Measurements from ENCODE around the gene IL4R.

Gene IL4R

GRCh38 chr16:27385398-27385797, 71.6 kb downstream of the IL4R start:
- H4K20me1 ChIP-seq (ENCODE audit: control insufficient read depth, insufficient read depth, low read depth, low read length): no peaks in the 10 kb centered on the region
- peaks cover 8% of the 10 kb centered on the region for H3K27me3 ChIP-seq (ENCODE audit: control insufficient read depth, low read length)
- no peaks in the 10 kb centered on the region for H3K9me2 ChIP-seq (replicated peaks; ENCODE audit: control insufficient read depth, low read length)
- no peaks in the 10 kb centered on the region for H3K79me2 ChIP-seq (ENCODE audit: control insufficient read depth, low read length)
- H3K36me3 ChIP-seq (ENCODE audit: control insufficient read depth, low read length): no peaks in the 10 kb centered on the region
- no peak overlapping the region for H3K27ac ChIP-seq (ENCODE audit: low read depth, low read length)
- 0 out of 2 replicates have a peak, but pooled peaks cover 3% of the 10 kb centered on the region for H3F3A ChIP-seq (ENCODE audit: control insufficient read depth, insufficient read depth)
- no peak overlapping the region for H3K4me2 ChIP-seq (ENCODE audit: low read length)
- no peak overlapping the region for H3K4me3 ChIP-seq (ENCODE audit: low read length)
- peaks cover 21% of the 10 kb centered on the region for H3K9me3 ChIP-seq (ENCODE audit: control insufficient read depth, insufficient read depth, low read length)
- no peak for TF ChIP-seq CTCF (IDR thresholded peaks at IDR 0.05; ENCODE audit: low read depth, low read length, poor library complexity, severe bottlenecking)
- no peak for TF ChIP-seq EZH2phosphoT487 (IDR thresholded peaks at IDR 0.05; ENCODE audit: borderline replicate concordance, low read length)
- peaks cover 26% of the 10 kb centered on the region for H3K4me1 ChIP-seq (ENCODE audit: control insufficient read depth, low read length)

- Histone ChIP-seq H3K4me3 (ENCODE audit: low read length) (no peak overlapping the region), H3K36me3 (ENCODE audit: control insufficient read depth, low read length) (no peaks in the 10 kb centered on the region), H3K4me1 (ENCODE audit: control insufficient read depth, low read length) (peaks cover 21% of the 10 kb centered on the region), H3K4me2 (ENCODE audit: low read length) (no peak overlapping the region), H4K20me1 (ENCODE audit: control insufficient read depth, insufficient read depth, low read depth, low read length) (no peaks in the 10 kb centered on the region), H3F3A (ENCODE audit: control insufficient read depth, insufficient read depth) (0 out of 2 replicates have a peak, but pooled peaks cover 3% of the 10 kb centered on the region), H3K79me2 (ENCODE audit: control insufficient read depth, low read length) (no peaks in the 10 kb centered on the region), H3K27ac (ENCODE audit: low read depth, low read length) (no peak overlapping the region), H3K9me2 (replicated peaks; ENCODE audit: control insufficient read depth, low read length) (no peaks in the 10 kb centered on the region), H3K27me3 (ENCODE audit: control insufficient read depth, low read length) (peaks cover 8% of the 10 kb centered on the region), H3K9me3 (ENCODE audit: control insufficient read depth, insufficient read depth, low read length) (peaks cover 22% of the 10 kb centered on the region)
- no peak for TF ChIP-seq CTCF (IDR thresholded peaks at IDR 0.05; ENCODE audit: low read depth, low read length, poor library complexity, severe bottlenecking)
- no peak for TF ChIP-seq EZH2phosphoT487 (IDR thresholded peaks at IDR 0.05; ENCODE audit: borderline replicate concordance, low read length)
Observed at GRCh38 chr16:27386674-27387073, 72.9 kb downstream of the IL4R start.

GRCh38 chr16:27387724-27388123, 74.0 kb downstream of the IL4R start:
- Histone ChIP-seq H3K27ac (ENCODE audit: low read depth, low read length) (no peak overlapping the region), H3K27me3 (ENCODE audit: control insufficient read depth, low read length) (peaks cover 8% of the 10 kb centered on the region), H3K79me2 (ENCODE audit: control insufficient read depth, low read length) (no peaks in the 10 kb centered on the region), H3F3A (ENCODE audit: control insufficient read depth, insufficient read depth) (0 out of 2 replicates have a peak, but pooled peaks cover 3% of the 10 kb centered on the region), H3K36me3 (ENCODE audit: control insufficient read depth, low read length) (no peaks in the 10 kb centered on the region), H4K20me1 (ENCODE audit: control insufficient read depth, insufficient read depth, low read depth, low read length) (no peaks in the 10 kb centered on the region), H3K4me3 (ENCODE audit: low read length) (no peak overlapping the region), H3K4me2 (ENCODE audit: low read length) (no peak overlapping the region), H3K4me1 (ENCODE audit: control insufficient read depth, low read length) (peaks cover 13% of the 10 kb centered on the region), H3K9me2 (replicated peaks; ENCODE audit: control insufficient read depth, low read length) (no peaks in the 10 kb centered on the region), H3K9me3 (ENCODE audit: control insufficient read depth, insufficient read depth, low read length) (peaks cover 27% of the 10 kb centered on the region)
- no peak for TF ChIP-seq CTCF (IDR thresholded peaks at IDR 0.05; ENCODE audit: low read depth, low read length, poor library complexity, severe bottlenecking)
- no peak for TF ChIP-seq EZH2phosphoT487 (IDR thresholded peaks at IDR 0.05; ENCODE audit: borderline replicate concordance, low read length)

Data from DOHH2 (cell line).